Spleen (tissue), 11 donors: ENCODE measurements around the gene FAM200B. TPM values are rescaled to one million over a fixed set of nuclear protein-coding genes. Genes with fewer than 3 reads are reported as not detected.

ENCODE experiments used
- DNase-seq: peaks from one replicate; pipeline ENCODE4 v3.0.0-alpha.2; 2020
- H3K27ac ChIP-seq, 8 donors: fragments of 200-600 bp; sonication (generic) in 7 of 8; 1 replicate in 4 of 8; 2 replicates in 4 of 8; pipeline versions ENCODE4 v1.5.0 to v1.8.0; 2016 to 2021; ENCODE audit warnings: inconsistent platforms in 4 of 8, mild to moderate bottlenecking in 4 of 8, moderate library complexity in 1 of 8
- H3K27me3 ChIP-seq, 7 donors: fragments of 200-600 bp; sonication (generic) in 6 of 7; replicated peaks in 1 of 7; 1 replicate in 4 of 7; 2 replicates in 3 of 7; pipeline versions ENCODE4 v1.5.0 to v1.8.0; 2016 to 2021; ENCODE audit warnings: inconsistent platforms in 3 of 7, mild to moderate bottlenecking in 1 of 7
- H3K36me3 ChIP-seq, 6 donors: fragments of 200-600 bp; sonication (generic) in 5 of 6; 1 replicate in 4 of 6; 2 replicates in 2 of 6; pipeline versions ENCODE4 v1.5.0 to v1.8.0; 2016 to 2021; ENCODE audit warnings: inconsistent platforms in 2 of 6
- H3K4me1 ChIP-seq, 6 donors: fragments of 200-600 bp; sonication (generic) in 5 of 6; 1 replicate in 3 of 6; 2 replicates in 3 of 6; pipeline versions ENCODE4 v1.5.0 to v1.8.0; 2016 to 2021; ENCODE audit warnings: inconsistent platforms in 3 of 6
- H3K4me3 ChIP-seq, 8 donors: fragments of 200-600 bp; sonication (generic) in 7 of 8; 1 replicate in 4 of 8; 2 replicates in 4 of 8; pipeline versions ENCODE4 v1.5.0 to v1.8.0; 2016 to 2021; ENCODE audit warnings: inconsistent platforms in 4 of 8, mild to moderate bottlenecking in 4 of 8, moderate library complexity in 2 of 8
- H3K9me3 ChIP-seq, 8 donors: fragments of 200-600 bp; sonication (generic) in 7 of 8; 1 replicate in 4 of 8; 2 replicates in 4 of 8; pipeline versions ENCODE4 v1.5.0 to v1.8.0; 2016 to 2021; ENCODE audit warnings: inconsistent platforms in 4 of 8
- CTCF ChIP-seq, 11 experiments: fragments of 200-600 bp in 7 of 11; fragments of 450-650 bp in 4 of 11; sonication (generic) in 4 of 11; IDR thresholded peaks in 8 of 11; conservative IDR thresholded peaks in 3 of 11; 1 replicate in 7 of 11; 2 replicates in 4 of 11; pipeline versions ENCODE4 v1.4.0 to v1.8.0; 2016 to 2021; ENCODE audit warnings: antibody characterized with exemption in 11 of 11, inconsistent platforms in 4 of 11, mild to moderate bottlenecking in 1 of 11
- POLR2A ChIP-seq, 3 donors: fragments of 450-650 bp; IDR thresholded peaks; one replicate each; pipeline ENCODE4 v1.5.1; 2017; ENCODE audit warnings: antibody characterized with exemption in 3 of 3, mild to moderate bottlenecking in 1 of 3
- POLR2AphosphoS5 ChIP-seq, 3 donors: sonication (generic); formaldehyde crosslinking; IDR thresholded peaks; one replicate each; pipeline ENCODE4 v1.5.1; 2017; ENCODE audit warnings: antibody characterized with exemption in 3 of 3
- WGBS, 5 donors: extraction: QIAGEN DNeasy Blood & Tissue Kit in 3 of 5; methylation state at CpG; one replicate each; pipeline versions ENCODE4 v1.1.5 to v1.1.7; 2013 to 2018; 5-methylcytosine and 5-hydroxymethylcytosine counted together
- intact Hi-C: fragments of 100-400 bp; cut with DNase I; formaldehyde crosslinking; loops from one replicate; pipeline ENCODE4 v1.15.0; 2023; ENCODE audit warnings: low total_unique reads
- polyA plus RNA-seq, 3 donors: library from polyadenylated mRNA; stranded (reverse); fragments of 200-250 nt; gene quantifications; one replicate each; pipeline ENCODE4 v1.2.1, GENCODE V29; 2013
- total RNA-seq, 7 donors: library from RNA; depleted of rRNA in 3 of 7; stranded (reverse); fragments of >200 nt in 3 of 7; fragmentation: NEBNext Ultra II Directional in 4 of 7; extraction: Animal tissue kit (Norgen Biotek cat#: 25700) in 4 of 7; gene quantifications; one replicate each; pipeline versions ENCODE4 v1.1.0 to v1.2.1, GENCODE V29; 2016 to 2021
- donor health status: healthy with polysubstance abuse.
- donor health status: DM: no; HTN: no; CAD: no; lungs with moderate emphysema.
- donor health status: DM: no; HTN: no; CAD: no.
- donor health status: Bipolar disorder and iron deficiency.
- donor health status: healthy.
- donor health status: DM: no; HTN: no; CAD: no.
- donor health status: DM: yes; HTN: yes; CAD: no.

The FAM200B gene
- total and polyA plus RNA-seq, 10 donors, result 17.4 to 42.0 (median 28.6) TPM

GRCh38 chr4:15668566-15669435 is 12.8 kb upstream of the FAM200B start:
- no peaks in the 10 kb centered on the region for H3K27me3 ChIP-seq
- H3K27ac ChIP-seq, result peak overlapping the region in 3 of 8 donors; percentile 9 to 99 (median 89)
- H3K9me3 ChIP-seq, result no peaks in the 10 kb centered on the region
- H3K4me1 ChIP-seq, result peaks cover 0 to 44% (median 4%) of the 10 kb centered on the region in 6 donors
- no peak overlapping the region for H3K4me3 ChIP-seq
- TF ChIP-seq POLR2A (IDR thresholded peaks at IDR 0.05), result no peak
- no peak for TF ChIP-seq POLR2AphosphoS5 (IDR thresholded peaks at IDR 0.05)
- TF ChIP-seq CTCF (IDR thresholded peaks at IDR 0.05 in 8 of 11, conservative IDR thresholded peaks at IDR 0.05 in 3 of 11), result no peak
- H3K36me3 ChIP-seq, result no peaks in the 10 kb centered on the region
- 54 to 73% (median 70%) methylated on average over 1 of the region's 1 CpG for WGBS, 5 donors
- intact Hi-C loops, result no loop called here
- no peak for DNase-seq

- 65 to 82% (median 69%) methylated on average over 3 of the region's 3 CpGs for WGBS, 5 donors
- Histone ChIP-seq H3K27me3 (no peaks in the 10 kb centered on the region), H3K36me3 (no peaks in the 10 kb centered on the region), H3K27ac (peak overlapping the region in 1 of 8 donors; percentile 17), H3K4me3 (no peak overlapping the region), H3K9me3 (no peaks in the 10 kb centered on the region), H3K4me1 (peaks cover 0 to 53% (median 9%) of the 10 kb centered on the region in 6 donors)
- intact Hi-C loops, result no loop called here
- no peak for DNase-seq
- TF ChIP-seq POLR2AphosphoS5 (IDR thresholded peaks at IDR 0.05) (no peak), CTCF (IDR thresholded peaks at IDR 0.05 in 8 of 11, conservative IDR thresholded peaks at IDR 0.05 in 3 of 11) (no peak), POLR2A (IDR thresholded peaks at IDR 0.05) (no peak)
These were observed 11.1 kb upstream of the FAM200B start for GRCh38 chr4:15670576-15670975.

GRCh38 chr4:15672101-15672500 is 9.5 kb upstream of the FAM200B start:
- Histone ChIP-seq H3K27ac (peak overlapping the region in 2 of 8 donors; percentile 10 to 31), H3K4me1 (peaks cover 0 to 58% (median 6%) of the 10 kb centered on the region in 6 donors), H3K9me3 (no peaks in the 10 kb centered on the region), H3K36me3 (no peaks in the 10 kb centered on the region), H3K4me3 (no peak overlapping the region), H3K27me3 (no peaks in the 10 kb centered on the region)
- no peak for TF ChIP-seq CTCF (IDR thresholded peaks at IDR 0.05 in 8 of 11, conservative IDR thresholded peaks at IDR 0.05 in 3 of 11)
- TF ChIP-seq POLR2A (IDR thresholded peaks at IDR 0.05), result no peak
- TF ChIP-seq POLR2AphosphoS5 (IDR thresholded peaks at IDR 0.05), result no peak
- intact Hi-C loops, result no loop called here
- no peak for DNase-seq
- 76 to 94% (median 89%) methylated on average over 3 of the region's 3 CpGs for WGBS, 5 donors

GRCh38 chr4:15673337-15673736 is 8.3 kb upstream of the FAM200B start:
- intact Hi-C loops, result no loop called here
- 94 to 100% (median 97%) methylated on average over 1 of the region's 1 CpG for WGBS, 5 donors
- Histone ChIP-seq H3K27me3 (no peaks in the 10 kb centered on the region), H3K4me3 (no peak overlapping the region), H3K27ac (peak overlapping the region in 1 of 8 donors; percentile 56), H3K36me3 (no peaks in the 10 kb centered on the region), H3K4me1 (peaks cover 0 to 70% (median 6%) of the 10 kb centered on the region in 6 donors), H3K9me3 (no peaks in the 10 kb centered on the region)
- no peak for TF ChIP-seq POLR2AphosphoS5 (IDR thresholded peaks at IDR 0.05)
- TF ChIP-seq POLR2A (IDR thresholded peaks at IDR 0.05), result no peak
- no peak for TF ChIP-seq CTCF (IDR thresholded peaks at IDR 0.05 in 8 of 11, conservative IDR thresholded peaks at IDR 0.05 in 3 of 11)
- DNase-seq, result no peak
